Medulla oblongata (tissue), 1 donor: ENCODE results near the gene KCNQ1.

Experiments
- DNase-seq: peaks from one replicate; pipeline ENCODE4 v3.0.0-alpha.2; 2015; ENCODE audit errors: extremely low spot score

KCNQ1 gene

GRCh38 chr11:2779981-2780849 is 335.4 kb downstream of the KCNQ1 start:
- no peak for DNase-seq

- DNase-seq: no peak
Measured at GRCh38 chr11:2780850-2781407, 336.1 kb downstream of the KCNQ1 start.

GRCh38 chr11:2781408-2782274 is 336.8 kb downstream of the KCNQ1 start:
- DNase-seq: no peak

GRCh38 chr11:2782769-2783168 is 338.0 kb downstream of the KCNQ1 start:
- no peak for DNase-seq

- no peak for DNase-seq
Measured at GRCh38 chr11:2783536-2784082, 338.8 kb downstream of the KCNQ1 start.

- no peak for DNase-seq
Measured at GRCh38 chr11:2787816-2788167, 343.0 kb downstream of the KCNQ1 start.

GRCh38 chr11:2788168-2789071 is 343.6 kb downstream of the KCNQ1 start:
- DNase-seq: no peak

- no peak for DNase-seq
Measured at GRCh38 chr11:2789331-2789730, 344.5 kb downstream of the KCNQ1 start.

- DNase-seq: no peak
Measured at GRCh38 chr11:2789791-2790567, 345.2 kb downstream of the KCNQ1 start.

- no peak for DNase-seq
Measured at GRCh38 chr11:2790568-2790921, 345.7 kb downstream of the KCNQ1 start.

GRCh38 chr11:2791139-2791520 is 346.3 kb downstream of the KCNQ1 start:
- DNase-seq: no peak

- DNase-seq: no peak
Measured at GRCh38 chr11:2791521-2792380, 346.9 kb downstream of the KCNQ1 start.

- no peak for DNase-seq
Measured at GRCh38 chr11:2792381-2793250, 347.8 kb downstream of the KCNQ1 start.

GRCh38 chr11:2793701-2794045 is 348.9 kb downstream of the KCNQ1 start:
- no peak for DNase-seq

- DNase-seq: no peak
Measured at GRCh38 chr11:2794046-2794967, 349.5 kb downstream of the KCNQ1 start.

GRCh38 chr11:2794968-2795322 is 350.1 kb downstream of the KCNQ1 start:
- DNase-seq: no peak

- DNase-seq: no peak
Measured at GRCh38 chr11:2795491-2795991, 350.7 kb downstream of the KCNQ1 start.
